IMR-90 (cell line): Measurements from ENCODE around the gene PHACTR3. TPM values are rescaled to one million over a fixed set of nuclear protein-coding genes. Genes with fewer than 3 reads are reported as not detected.

ENCODE experiments used
- ATAC-seq: fragments of 200-7000 bp; cut with Tn5 transposase; 2 replicates; pipeline ENCODE4 v1.9.1; 2020; ENCODE audit warnings: low read depth, mild to moderate bottlenecking, moderate library complexity
- BruUV-seq: library from RNA; stranded (reverse); fragments of 400-500 nt; replicated peaks from 2 replicates; lab custom pipeline; 2021; lab: Mats Ljungman, UMichigan
- CTCF ChIA-PET: fragments of 300-600 bp; formaldehyde crosslinking; extraction: SDS; loops from one replicate; lab custom pipeline; 2021; ENCODE audit warnings: antibody characterized with exemption; lab: Yijun Ruan, JAX
- POLR2A ChIA-PET: fragments of 300-600 bp; sonication (Branson Sonifier 250); formaldehyde crosslinking; loops from one replicate; lab custom pipeline; 2022; ENCODE audit warnings: antibody characterized with exemption; ENCODE audit not compliant: unreplicated experiment; lab: Charles Lee
- DNase-seq: peaks from one replicate; pipeline ENCODE4 v3.0.0; 2013
- H2AFZ ChIP-seq: replicated peaks from 2 replicates; pipeline ENCODE3; 2013; ENCODE audit warnings: low read length, mild to moderate bottlenecking; ENCODE audit not compliant: poor library complexity
- H2AK5ac ChIP-seq: 2 replicates; pipeline ENCODE4 v1.6.1; 2013; ENCODE audit warnings: low read depth, low read length, inconsistent platforms
- H2AK9ac ChIP-seq: replicated peaks from 2 replicates; pipeline ENCODE3; 2013; ENCODE audit warnings: mild to moderate bottlenecking, low read depth, low read length, moderate library complexity; ENCODE audit not compliant: poor library complexity
- H2BK120ac ChIP-seq: 2 replicates; pipeline ENCODE4 v1.6.1; 2013; ENCODE audit warnings: low read depth, low read length, inconsistent platforms
- H2BK15ac ChIP-seq: 3 replicates; pipeline ENCODE4 v1.6.1; 2013; ENCODE audit warnings: low read depth, low read length, inconsistent platforms
- H2BK20ac ChIP-seq: 2 replicates; pipeline ENCODE4 v1.6.1; 2013; ENCODE audit warnings: low read depth, mild to moderate bottlenecking, inconsistent platforms, low read length, moderate library complexity
- H2BK5ac ChIP-seq: 2 replicates; pipeline ENCODE4 v1.6.1; 2013; ENCODE audit warnings: mild to moderate bottlenecking, low read depth, low read length, inconsistent platforms; ENCODE audit not compliant: poor library complexity, severe bottlenecking
- H3K14ac ChIP-seq: replicated peaks from 2 replicates; pipeline ENCODE4 v1.6.1; 2013; ENCODE audit warnings: low read depth, low read length, inconsistent platforms
- H3K18ac ChIP-seq: 2 replicates; pipeline ENCODE4 v1.6.1; 2013; ENCODE audit warnings: low read depth, low read length, control low read depth
- H3K23ac ChIP-seq: 2 replicates; pipeline ENCODE4 v1.6.1; 2013; ENCODE audit warnings: low read depth, low read length, inconsistent platforms
- H3K27ac ChIP-seq: 2 replicates; pipeline ENCODE4 v1.5.1; 2013; ENCODE audit warnings: mild to moderate bottlenecking, control low read depth, low read length; ENCODE audit not compliant: insufficient read depth
- H3K27me3 ChIP-seq: 2 replicates; pipeline ENCODE4 v1.6.1; 2013; ENCODE audit warnings: low read length; ENCODE audit not compliant: control insufficient read depth, insufficient read depth
- H3K36me3 ChIP-seq: 2 replicates; pipeline ENCODE4 v1.6.1; 2013; ENCODE audit warnings: low read length, mixed read lengths; ENCODE audit not compliant: control insufficient read depth, insufficient read depth
- H3K4ac ChIP-seq: 2 replicates; pipeline ENCODE4 v1.6.1; 2013; ENCODE audit warnings: low read depth, low read length, inconsistent platforms
- H3K4me1 ChIP-seq: 2 replicates; pipeline ENCODE4 v1.6.1; 2013; ENCODE audit warnings: low read length, mixed read lengths; ENCODE audit not compliant: control insufficient read depth, insufficient read depth
- H3K4me2 ChIP-seq: 2 replicates; pipeline ENCODE4 v1.6.1; 2013; ENCODE audit warnings: low read depth, mild to moderate bottlenecking, control low read depth, low read length, moderate library complexity
- H3K4me3 ChIP-seq: 2 replicates; pipeline ENCODE4 v1.5.1; 2013; ENCODE audit warnings: low read depth, mild to moderate bottlenecking, control low read depth, low read length, moderate library complexity; ENCODE audit not compliant: insufficient read depth
- H3K56ac ChIP-seq: 2 replicates; pipeline ENCODE4 v1.6.1; 2013; ENCODE audit warnings: low read length, inconsistent platforms; ENCODE audit not compliant: insufficient read depth; ENCODE audit errors: extremely low read depth
- H3K79me1 ChIP-seq, 2 experiments: 2 replicates each; pipeline ENCODE4 v1.6.1; 2013; ENCODE audit warnings: low read length in 2 of 2, inconsistent platforms in 1 of 2, low read depth in 1 of 2
- H3K9ac ChIP-seq: 2 replicates; pipeline ENCODE4 v1.6.1; 2013; ENCODE audit warnings: low read depth, low read length, control low read depth
- H3K9me1 ChIP-seq: 2 replicates; pipeline ENCODE4 v1.6.1; 2013; ENCODE audit warnings: low read length, inconsistent platforms; ENCODE audit not compliant: insufficient read depth
- H3K9me3 ChIP-seq: 2 replicates; pipeline ENCODE4 v1.6.1; 2013; ENCODE audit warnings: low read length; ENCODE audit not compliant: control insufficient read depth, insufficient read depth
- H4K20me1 ChIP-seq: 2 replicates; pipeline ENCODE4 v1.6.1; 2013; ENCODE audit warnings: low read length, inconsistent platforms; ENCODE audit not compliant: insufficient read depth
- H4K5ac ChIP-seq: 2 replicates; pipeline ENCODE4 v1.6.1; 2013; ENCODE audit warnings: mild to moderate bottlenecking, low read depth, low read length, control low read depth
- H4K8ac ChIP-seq, 2 experiments: 2 replicates each; pipeline ENCODE4 v1.6.1; 2013; ENCODE audit warnings: low read depth in 2 of 2, low read length in 2 of 2, control low read depth in 1 of 2, inconsistent platforms in 1 of 2
- H4K91ac ChIP-seq: 2 replicates; pipeline ENCODE4 v1.6.1; 2013; ENCODE audit warnings: low read depth, low read length, inconsistent platforms; ENCODE audit not compliant: insufficient read depth
- BHLHE40 ChIP-seq: fragments of 150-350 bp; IDR thresholded peaks from 2 replicates; pipeline ENCODE4 v1.6.1; 2016; ENCODE audit warnings: mild to moderate bottlenecking, low read depth, low read length
- CHD1 ChIP-seq: IDR thresholded peaks from 2 replicates; pipeline ENCODE4 v1.6.1; 2012; ENCODE audit warnings: low read depth, low read length, improper control_type of control experiment
- FOS ChIP-seq: fragments of 150-350 bp; IDR thresholded peaks from 2 replicates; pipeline ENCODE4 v1.6.1; 2016; ENCODE audit warnings: low read depth, low read length
- MAFK ChIP-seq: IDR thresholded peaks from 2 replicates; pipeline ENCODE4 v1.6.1; 2012; ENCODE audit warnings: low read depth, low read length, improper control_type of control experiment
- MAZ ChIP-seq: IDR thresholded peaks from 2 replicates; pipeline ENCODE4 v1.6.1; 2012; ENCODE audit warnings: low read depth, mild to moderate bottlenecking, low read length, improper control_type of control experiment, moderate library complexity, borderline replicate concordance
- POLR2A ChIP-seq: IDR thresholded peaks from 2 replicates; pipeline ENCODE4 v1.6.1; 2012; ENCODE audit warnings: mild to moderate bottlenecking, low read depth, low read length
- SMC3 ChIP-seq: fragments of 150-350 bp; IDR thresholded peaks from 2 replicates; pipeline ENCODE4 v1.6.1; 2016; ENCODE audit warnings: low read depth, mild to moderate bottlenecking, antibody characterized with exemption, low read length, moderate library complexity
- WGBS, 2 experiments: methylation state at CpG; one replicate each; pipeline versions ENCODE4 v1.1.5 to v1.1.7; 2013; ENCODE audit warnings: missing lambda C conversion rate in 2 of 2; ENCODE audit not compliant: insufficient read length in 1 of 2; ENCODE audit errors: extremely low coverage in 2 of 2; 5-methylcytosine and 5-hydroxymethylcytosine counted together
- dilution Hi-C: fragments of 300-500 bp; cut with HindIII; formaldehyde crosslinking; loops from one replicate; pipeline ENCODE4 v1.14.3; 2018; ENCODE audit warnings: low sequenced_read_pairs; ENCODE audit not compliant: unreplicated experiment
- in situ Hi-C: fragments of 300-500 bp; cut with MboI; formaldehyde crosslinking; loops from 3 replicates; pipeline ENCODE4 v1.14.3; 2019; ENCODE audit warnings: low sequenced_read_pairs, inconsistent platforms, mixed read lengths
- intact Hi-C: fragments of 100-400 bp; cut with micrococcal nuclease; formaldehyde crosslinking; loops from 2 replicates; pipeline ENCODE4 v1.10.0; 2022
- polyA plus RNA-seq, 3 experiments: library from polyadenylated mRNA; depleted of rRNA; stranded (reverse); fragments of >200 nt; gene quantifications; 2 replicates each; pipeline ENCODE4 v1.2.3, GENCODE V29; 2012; ENCODE audit warnings: low replicate concordance in 1 of 3
- total RNA-seq: library from RNA; depleted of rRNA; stranded (reverse); fragments of >200 nt; gene quantifications from 2 replicates; pipeline ENCODE4 v1.2.3, GENCODE V29; 2012
- TF ChIP-seq, protein P1 (sequence below): fragments of 150-350 bp; IDR thresholded peaks from 2 replicates; pipeline ENCODE4 v1.6.1; 2016; ENCODE audit warnings: low read depth, mild to moderate bottlenecking, low read length, moderate library complexity, borderline replicate concordance

Gene PHACTR3
- total and polyA plus RNA-seq, 2 of the 4 experiments (the other 2 are of a cell fraction): not detected

DNA sequence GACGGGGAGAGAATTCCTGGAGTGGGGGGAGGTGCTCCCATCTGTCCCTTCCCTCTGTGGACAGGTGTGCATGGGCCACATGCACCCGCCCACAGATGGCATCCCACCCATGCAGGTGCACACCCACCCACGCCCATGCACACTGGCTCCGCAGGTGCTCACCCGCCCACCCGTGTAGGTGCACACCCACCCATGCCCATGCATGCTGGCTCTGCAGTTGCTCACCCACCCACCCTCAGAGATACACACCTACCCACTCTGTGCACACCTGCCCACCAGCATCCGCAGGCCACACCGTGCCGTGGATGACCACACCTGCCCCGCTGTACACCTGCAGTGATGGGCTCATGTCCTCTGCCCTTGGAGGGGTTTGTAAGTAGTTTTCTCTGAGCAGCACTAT, 132.0 kb downstream of the PHACTR3 start:
- ChIA-PET POLR2A (no interaction called here), CTCF (no interaction called here)
- Histone ChIP-seq H2BK5ac (no peak overlapping the region), H4K5ac (no peak overlapping the region), H3K4ac (no peak overlapping the region), H2AFZ (no peak overlapping the region), H4K8ac (no peak overlapping the region), H3K4me3 (no peak overlapping the region), H3K4me1 (no peaks in the 10 kb centered on the region), H3K14ac (no peak overlapping the region), H2BK15ac (no peak overlapping the region), H2BK120ac (no peak overlapping the region), H3K23ac (no peak overlapping the region), H3K27ac (no peak overlapping the region), H3K9me1 (no peaks in the 10 kb centered on the region), H4K91ac (no peak overlapping the region), H3K9ac (no peak overlapping the region), H3K18ac (no peak overlapping the region), H3K27me3 (no peaks in the 10 kb centered on the region), H4K20me1 (no peaks in the 10 kb centered on the region), H2AK5ac (no peak overlapping the region), H2AK9ac (no peak overlapping the region), H3K9me3 (peaks cover 13% of the 10 kb centered on the region; the same call in 1 of the 2 replicates), H3K56ac (no peak overlapping the region), H2BK20ac (no peak overlapping the region), H3K79me1 (no peaks in the 10 kb centered on the region), H3K4me2 (no peak overlapping the region), H3K36me3 (no peaks in the 10 kb centered on the region)
- DNase-seq (no peak), ATAC-seq (no peak)
- intact Hi-C loops (no loop called here), in situ Hi-C loops (no loop called here), dilution Hi-C loops (no loop called here)
- TF ChIP-seq MAFK (no peak), CHD1 (no peak), SMC3 (no peak), MAZ (no peak), FOS (no peak), BHLHE40 (no peak), POLR2A (no peak)
- TF ChIP-seq, protein P1, sequence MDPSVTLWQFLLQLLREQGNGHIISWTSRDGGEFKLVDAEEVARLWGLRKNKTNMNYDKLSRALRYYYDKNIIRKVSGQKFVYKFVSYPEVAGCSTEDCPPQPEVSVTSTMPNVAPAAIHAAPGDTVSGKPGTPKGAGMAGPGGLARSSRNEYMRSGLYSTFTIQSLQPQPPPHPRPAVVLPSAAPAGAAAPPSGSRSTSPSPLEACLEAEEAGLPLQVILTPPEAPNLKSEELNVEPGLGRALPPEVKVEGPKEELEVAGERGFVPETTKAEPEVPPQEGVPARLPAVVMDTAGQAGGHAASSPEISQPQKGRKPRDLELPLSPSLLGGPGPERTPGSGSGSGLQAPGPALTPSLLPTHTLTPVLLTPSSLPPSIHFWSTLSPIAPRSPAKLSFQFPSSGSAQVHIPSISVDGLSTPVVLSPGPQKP: no peak
- no TSS peak for BruUV-seq
- WGBS, 2 experiments: no CpG with 5 or more reads among the region's 10 CpGs
